IMR-90 (cell line): ENCODE results near the gene TSPAN16. TPM values are rescaled to one million over a fixed set of nuclear protein-coding genes. Genes with fewer than 3 reads are reported as not detected.
A peak's percentile ranks its signal among the peaks of the same experiment; 100 is the strongest.

Source experiments
- ATAC-seq: fragments of 200-7000 bp; cut with Tn5 transposase; 2 replicates; pipeline ENCODE4 v1.9.1; 2020; ENCODE audit warnings: low read depth, mild to moderate bottlenecking, moderate library complexity
- BruUV-seq: library from RNA; stranded (reverse); fragments of 400-500 nt; replicated peaks from 2 replicates; lab custom pipeline; 2021; lab: Mats Ljungman, UMichigan
- CTCF ChIA-PET: fragments of 300-600 bp; formaldehyde crosslinking; extraction: SDS; loops from one replicate; lab custom pipeline; 2021; ENCODE audit warnings: antibody characterized with exemption; lab: Yijun Ruan, JAX
- POLR2A ChIA-PET: fragments of 300-600 bp; sonication (Branson Sonifier 250); formaldehyde crosslinking; loops from one replicate; lab custom pipeline; 2022; ENCODE audit warnings: antibody characterized with exemption; ENCODE audit not compliant: unreplicated experiment; lab: Charles Lee
- DNase-seq: peaks from one replicate; pipeline ENCODE4 v3.0.0; 2013
- H2AFZ ChIP-seq: replicated peaks from 2 replicates; pipeline ENCODE3; 2013; ENCODE audit warnings: low read length, mild to moderate bottlenecking; ENCODE audit not compliant: poor library complexity
- H2AK5ac ChIP-seq: 2 replicates; pipeline ENCODE4 v1.6.1; 2013; ENCODE audit warnings: low read depth, low read length, inconsistent platforms
- H2AK9ac ChIP-seq: replicated peaks from 2 replicates; pipeline ENCODE3; 2013; ENCODE audit warnings: mild to moderate bottlenecking, low read depth, low read length, moderate library complexity; ENCODE audit not compliant: poor library complexity
- H2BK120ac ChIP-seq: 2 replicates; pipeline ENCODE4 v1.6.1; 2013; ENCODE audit warnings: low read depth, low read length, inconsistent platforms
- H2BK15ac ChIP-seq: 3 replicates; pipeline ENCODE4 v1.6.1; 2013; ENCODE audit warnings: low read depth, low read length, inconsistent platforms
- H2BK20ac ChIP-seq: 2 replicates; pipeline ENCODE4 v1.6.1; 2013; ENCODE audit warnings: low read depth, mild to moderate bottlenecking, inconsistent platforms, low read length, moderate library complexity
- H2BK5ac ChIP-seq: 2 replicates; pipeline ENCODE4 v1.6.1; 2013; ENCODE audit warnings: mild to moderate bottlenecking, low read depth, low read length, inconsistent platforms; ENCODE audit not compliant: poor library complexity, severe bottlenecking
- H3K14ac ChIP-seq: replicated peaks from 2 replicates; pipeline ENCODE4 v1.6.1; 2013; ENCODE audit warnings: low read depth, low read length, inconsistent platforms
- H3K18ac ChIP-seq: 2 replicates; pipeline ENCODE4 v1.6.1; 2013; ENCODE audit warnings: low read depth, low read length, control low read depth
- H3K23ac ChIP-seq: 2 replicates; pipeline ENCODE4 v1.6.1; 2013; ENCODE audit warnings: low read depth, low read length, inconsistent platforms
- H3K27ac ChIP-seq: 2 replicates; pipeline ENCODE4 v1.5.1; 2013; ENCODE audit warnings: mild to moderate bottlenecking, control low read depth, low read length; ENCODE audit not compliant: insufficient read depth
- H3K27me3 ChIP-seq: 2 replicates; pipeline ENCODE4 v1.6.1; 2013; ENCODE audit warnings: low read length; ENCODE audit not compliant: control insufficient read depth, insufficient read depth
- H3K36me3 ChIP-seq: 2 replicates; pipeline ENCODE4 v1.6.1; 2013; ENCODE audit warnings: low read length, mixed read lengths; ENCODE audit not compliant: control insufficient read depth, insufficient read depth
- H3K4ac ChIP-seq: 2 replicates; pipeline ENCODE4 v1.6.1; 2013; ENCODE audit warnings: low read depth, low read length, inconsistent platforms
- H3K4me1 ChIP-seq: 2 replicates; pipeline ENCODE4 v1.6.1; 2013; ENCODE audit warnings: low read length, mixed read lengths; ENCODE audit not compliant: control insufficient read depth, insufficient read depth
- H3K4me2 ChIP-seq: 2 replicates; pipeline ENCODE4 v1.6.1; 2013; ENCODE audit warnings: low read depth, mild to moderate bottlenecking, control low read depth, low read length, moderate library complexity
- H3K4me3 ChIP-seq: 2 replicates; pipeline ENCODE4 v1.5.1; 2013; ENCODE audit warnings: low read depth, mild to moderate bottlenecking, control low read depth, low read length, moderate library complexity; ENCODE audit not compliant: insufficient read depth
- H3K56ac ChIP-seq: 2 replicates; pipeline ENCODE4 v1.6.1; 2013; ENCODE audit warnings: low read length, inconsistent platforms; ENCODE audit not compliant: insufficient read depth; ENCODE audit errors: extremely low read depth
- H3K79me1 ChIP-seq, 2 experiments: 2 replicates each; pipeline ENCODE4 v1.6.1; 2013; ENCODE audit warnings: low read length in 2 of 2, inconsistent platforms in 1 of 2, low read depth in 1 of 2
- H3K9ac ChIP-seq: 2 replicates; pipeline ENCODE4 v1.6.1; 2013; ENCODE audit warnings: low read depth, low read length, control low read depth
- H3K9me1 ChIP-seq: 2 replicates; pipeline ENCODE4 v1.6.1; 2013; ENCODE audit warnings: low read length, inconsistent platforms; ENCODE audit not compliant: insufficient read depth
- H3K9me3 ChIP-seq: 2 replicates; pipeline ENCODE4 v1.6.1; 2013; ENCODE audit warnings: low read length; ENCODE audit not compliant: control insufficient read depth, insufficient read depth
- H4K20me1 ChIP-seq: 2 replicates; pipeline ENCODE4 v1.6.1; 2013; ENCODE audit warnings: low read length, inconsistent platforms; ENCODE audit not compliant: insufficient read depth
- H4K5ac ChIP-seq: 2 replicates; pipeline ENCODE4 v1.6.1; 2013; ENCODE audit warnings: mild to moderate bottlenecking, low read depth, low read length, control low read depth
- H4K8ac ChIP-seq, 2 experiments: 2 replicates each; pipeline ENCODE4 v1.6.1; 2013; ENCODE audit warnings: low read depth in 2 of 2, low read length in 2 of 2, control low read depth in 1 of 2, inconsistent platforms in 1 of 2
- H4K91ac ChIP-seq: 2 replicates; pipeline ENCODE4 v1.6.1; 2013; ENCODE audit warnings: low read depth, low read length, inconsistent platforms; ENCODE audit not compliant: insufficient read depth
- BHLHE40 ChIP-seq: fragments of 150-350 bp; IDR thresholded peaks from 2 replicates; pipeline ENCODE4 v1.6.1; 2016; ENCODE audit warnings: mild to moderate bottlenecking, low read depth, low read length
- CEBPB ChIP-seq: IDR thresholded peaks from 2 replicates; pipeline ENCODE4 v1.6.1; 2012; ENCODE audit warnings: low read depth, low read length, improper control_type of control experiment
- CHD1 ChIP-seq: IDR thresholded peaks from 2 replicates; pipeline ENCODE4 v1.6.1; 2012; ENCODE audit warnings: low read depth, low read length, improper control_type of control experiment
- ELK1 ChIP-seq: fragments of 150-350 bp; IDR thresholded peaks from 2 replicates; pipeline ENCODE4 v1.6.1; 2016; ENCODE audit warnings: low read depth, mild to moderate bottlenecking, low read length, moderate library complexity, borderline replicate concordance
- FOS ChIP-seq: fragments of 150-350 bp; IDR thresholded peaks from 2 replicates; pipeline ENCODE4 v1.6.1; 2016; ENCODE audit warnings: low read depth, low read length
- MAFK ChIP-seq: IDR thresholded peaks from 2 replicates; pipeline ENCODE4 v1.6.1; 2012; ENCODE audit warnings: low read depth, low read length, improper control_type of control experiment
- MAZ ChIP-seq: IDR thresholded peaks from 2 replicates; pipeline ENCODE4 v1.6.1; 2012; ENCODE audit warnings: low read depth, mild to moderate bottlenecking, low read length, improper control_type of control experiment, moderate library complexity, borderline replicate concordance
- MXI1 ChIP-seq: IDR thresholded peaks from 2 replicates; pipeline ENCODE4 v1.6.1; 2012; ENCODE audit warnings: low read depth, mild to moderate bottlenecking, low read length, moderate library complexity, borderline replicate concordance
- NFE2L2 ChIP-seq: fragments of 150-350 bp; IDR thresholded peaks from 2 replicates; pipeline ENCODE4 v1.6.1; 2016; ENCODE audit warnings: low read depth, mild to moderate bottlenecking, low read length
- POLR2A ChIP-seq: IDR thresholded peaks from 2 replicates; pipeline ENCODE4 v1.6.1; 2012; ENCODE audit warnings: mild to moderate bottlenecking, low read depth, low read length
- RAD21 ChIP-seq: IDR thresholded peaks from 2 replicates; pipeline ENCODE4 v1.6.1; 2012; ENCODE audit warnings: low read length, improper control_type of control experiment
- RCOR1 ChIP-seq: IDR thresholded peaks from 2 replicates; pipeline ENCODE4 v1.6.1; 2012; ENCODE audit warnings: mild to moderate bottlenecking, low read length, improper control_type of control experiment; ENCODE audit not compliant: insufficient replicate concordance
- RFX5 ChIP-seq: IDR thresholded peaks from 2 replicates; pipeline ENCODE4 v1.8.0; 2012; ENCODE audit warnings: low read depth, mild to moderate bottlenecking, low read length, moderate library complexity
- SMC3 ChIP-seq: fragments of 150-350 bp; IDR thresholded peaks from 2 replicates; pipeline ENCODE4 v1.6.1; 2016; ENCODE audit warnings: low read depth, mild to moderate bottlenecking, antibody characterized with exemption, low read length, moderate library complexity
- WGBS, 2 experiments: methylation state at CpG; one replicate each; pipeline versions ENCODE4 v1.1.5 to v1.1.7; 2013; ENCODE audit warnings: missing lambda C conversion rate in 2 of 2; ENCODE audit not compliant: insufficient read length in 1 of 2; ENCODE audit errors: extremely low coverage in 2 of 2; 5-methylcytosine and 5-hydroxymethylcytosine counted together
- dilution Hi-C: fragments of 300-500 bp; cut with HindIII; formaldehyde crosslinking; loops from one replicate; pipeline ENCODE4 v1.14.3; 2018; ENCODE audit warnings: low sequenced_read_pairs; ENCODE audit not compliant: unreplicated experiment
- in situ Hi-C: fragments of 300-500 bp; cut with MboI; formaldehyde crosslinking; loops from 3 replicates; pipeline ENCODE4 v1.14.3; 2019; ENCODE audit warnings: low sequenced_read_pairs, inconsistent platforms, mixed read lengths
- intact Hi-C: fragments of 100-400 bp; cut with micrococcal nuclease; formaldehyde crosslinking; loops from 2 replicates; pipeline ENCODE4 v1.10.0; 2022
- polyA plus RNA-seq, 3 experiments: library from polyadenylated mRNA; depleted of rRNA; stranded (reverse); fragments of >200 nt; gene quantifications; 2 replicates each; pipeline ENCODE4 v1.2.3, GENCODE V29; 2012; ENCODE audit warnings: low replicate concordance in 1 of 3
- total RNA-seq: library from RNA; depleted of rRNA; stranded (reverse); fragments of >200 nt; gene quantifications from 2 replicates; pipeline ENCODE4 v1.2.3, GENCODE V29; 2012
- TF ChIP-seq, protein P1 (sequence below): fragments of 150-350 bp; IDR thresholded peaks from 2 replicates; pipeline ENCODE4 v1.6.1; 2017; ENCODE audit warnings: mild to moderate bottlenecking, antibody characterized with exemption, low read length, low read depth
- TF ChIP-seq, protein P2 (sequence below): conservative IDR thresholded peaks from 2 replicates; pipeline ENCODE4 v1.5.1; 2012; ENCODE audit warnings: mild to moderate bottlenecking, low read depth, low read length, improper control_type of control experiment

TSPAN16 gene
- total and polyA plus RNA-seq, 2 of the 4 experiments (the other 2 are of a cell fraction) = not detected

DNA sequence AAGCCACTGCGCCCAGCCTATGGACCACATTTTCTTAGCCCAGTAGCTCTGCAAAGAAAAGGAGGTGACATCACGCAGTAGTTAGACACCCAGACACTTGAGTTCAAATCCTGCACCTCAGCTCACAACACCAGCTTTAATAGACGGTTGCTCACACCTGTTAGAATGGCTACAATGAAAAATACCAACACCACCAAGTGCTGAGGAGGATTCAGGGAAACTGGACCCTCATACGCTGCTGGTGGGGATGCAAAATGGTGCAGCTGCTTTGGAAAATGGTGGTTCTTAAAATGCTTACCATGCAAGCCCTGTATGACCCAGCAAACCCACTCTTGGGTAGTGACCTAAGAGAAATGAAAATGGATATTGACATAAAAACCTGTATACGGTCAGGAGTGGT lies 22.0 kb upstream of the TSPAN16 start:
- no peak for ATAC-seq
- CTCF ChIA-PET = interaction anchor here (1.0 kb wide), 1 partner anchor 11 kb away, joined by 3 read pairs; no protein-coding TSS in a partner anchor
- Histone ChIP-seq H3K79me1 (no peaks in the 10 kb centered on the region), H3K36me3 (no peaks in the 10 kb centered on the region), H3K27me3 (peaks cover 2% of the 10 kb centered on the region), H3K9ac (no peak overlapping the region), H3K4me3 (no peak overlapping the region), H2BK120ac (no peak overlapping the region), H4K5ac (no peak overlapping the region), H4K20me1 (no peaks in the 10 kb centered on the region), H2BK15ac (no peak overlapping the region), H3K4ac (no peak overlapping the region), H3K23ac (no peak overlapping the region), H3K4me2 (no peak overlapping the region), H2BK5ac (no peak overlapping the region), H3K56ac (no peak overlapping the region), H3K4me1 (peaks cover 8% of the 10 kb centered on the region), H2AK9ac (peak overlapping the region; percentile 61), H3K27ac (no peak overlapping the region), H4K91ac (no peak overlapping the region), H3K18ac (no peak overlapping the region), H2AK5ac (no peak overlapping the region), H4K8ac (no peak overlapping the region), H2BK20ac (no peak overlapping the region), H3K9me3 (no peaks in the 10 kb centered on the region), H3K9me1 (no peaks in the 10 kb centered on the region), H3K14ac (no peak overlapping the region), H2AFZ (no peak overlapping the region)
- WGBS, 2 experiments = 86% methylated on average over 1 of the region's 5 CpGs; no CpG with 5 or more reads in 1 of the 2 experiments
- in situ Hi-C loops (no loop called here), dilution Hi-C loops (no loop called here), intact Hi-C loops (no loop called here)
- no peak for DNase-seq
- POLR2A ChIA-PET = no interaction called here
- no peak for TF ChIP-seq CHD1
- no peak for TF ChIP-seq NFE2L2
- TF ChIP-seq MXI1 = no peak
- TF ChIP-seq, protein P1, sequence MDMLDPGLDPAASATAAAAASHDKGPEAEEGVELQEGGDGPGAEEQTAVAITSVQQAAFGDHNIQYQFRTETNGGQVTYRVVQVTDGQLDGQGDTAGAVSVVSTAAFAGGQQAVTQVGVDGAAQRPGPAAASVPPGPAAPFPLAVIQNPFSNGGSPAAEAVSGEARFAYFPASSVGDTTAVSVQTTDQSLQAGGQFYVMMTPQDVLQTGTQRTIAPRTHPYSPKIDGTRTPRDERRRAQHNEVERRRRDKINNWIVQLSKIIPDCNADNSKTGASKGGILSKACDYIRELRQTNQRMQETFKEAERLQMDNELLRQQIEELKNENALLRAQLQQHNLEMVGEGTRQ = no peak
- TF ChIP-seq RCOR1 = no peak
- no peak for TF ChIP-seq POLR2A
- TF ChIP-seq CEBPB = no peak
- TF ChIP-seq BHLHE40 = no peak
- TF ChIP-seq SMC3 = no peak
- TF ChIP-seq ELK1 = no peak
- no peak for TF ChIP-seq RAD21
- no peak for TF ChIP-seq MAFK
- TF ChIP-seq, protein P2, sequence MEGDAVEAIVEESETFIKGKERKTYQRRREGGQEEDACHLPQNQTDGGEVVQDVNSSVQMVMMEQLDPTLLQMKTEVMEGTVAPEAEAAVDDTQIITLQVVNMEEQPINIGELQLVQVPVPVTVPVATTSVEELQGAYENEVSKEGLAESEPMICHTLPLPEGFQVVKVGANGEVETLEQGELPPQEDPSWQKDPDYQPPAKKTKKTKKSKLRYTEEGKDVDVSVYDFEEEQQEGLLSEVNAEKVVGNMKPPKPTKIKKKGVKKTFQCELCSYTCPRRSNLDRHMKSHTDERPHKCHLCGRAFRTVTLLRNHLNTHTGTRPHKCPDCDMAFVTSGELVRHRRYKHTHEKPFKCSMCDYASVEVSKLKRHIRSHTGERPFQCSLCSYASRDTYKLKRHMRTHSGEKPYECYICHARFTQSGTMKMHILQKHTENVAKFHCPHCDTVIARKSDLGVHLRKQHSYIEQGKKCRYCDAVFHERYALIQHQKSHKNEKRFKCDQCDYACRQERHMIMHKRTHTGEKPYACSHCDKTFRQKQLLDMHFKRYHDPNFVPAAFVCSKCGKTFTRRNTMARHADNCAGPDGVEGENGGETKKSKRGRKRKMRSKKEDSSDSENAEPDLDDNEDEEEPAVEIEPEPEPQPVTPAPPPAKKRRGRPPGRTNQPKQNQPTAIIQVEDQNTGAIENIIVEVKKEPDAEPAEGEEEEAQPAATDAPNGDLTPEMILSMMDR = no peak
- no peak for TF ChIP-seq RFX5
- TF ChIP-seq FOS = no peak
- no peak for TF ChIP-seq MAZ
- no TSS peak for BruUV-seq
